Retinal pigment epithelial cell (primary cell): ENCODE data around the gene NCKAP5.

Experiments
- DNase-seq: peaks from one replicate; pipeline ENCODE4 v3.0.0-alpha.2; 2010; ENCODE audit warnings: low read depth
- H3K4me3 ChIP-seq: 2 replicates; pipeline ENCODE4 v1.5.1; 2011; ENCODE audit warnings: mild to moderate bottlenecking, low read length, control low read depth, moderate library complexity
- TF ChIP-seq, protein P1 (sequence below): conservative IDR thresholded peaks from 2 replicates; pipeline ENCODE4 v1.5.1; 2011; ENCODE audit warnings: low read depth, low read length, control low read depth, inconsistent platforms

Gene NCKAP5

DNA sequence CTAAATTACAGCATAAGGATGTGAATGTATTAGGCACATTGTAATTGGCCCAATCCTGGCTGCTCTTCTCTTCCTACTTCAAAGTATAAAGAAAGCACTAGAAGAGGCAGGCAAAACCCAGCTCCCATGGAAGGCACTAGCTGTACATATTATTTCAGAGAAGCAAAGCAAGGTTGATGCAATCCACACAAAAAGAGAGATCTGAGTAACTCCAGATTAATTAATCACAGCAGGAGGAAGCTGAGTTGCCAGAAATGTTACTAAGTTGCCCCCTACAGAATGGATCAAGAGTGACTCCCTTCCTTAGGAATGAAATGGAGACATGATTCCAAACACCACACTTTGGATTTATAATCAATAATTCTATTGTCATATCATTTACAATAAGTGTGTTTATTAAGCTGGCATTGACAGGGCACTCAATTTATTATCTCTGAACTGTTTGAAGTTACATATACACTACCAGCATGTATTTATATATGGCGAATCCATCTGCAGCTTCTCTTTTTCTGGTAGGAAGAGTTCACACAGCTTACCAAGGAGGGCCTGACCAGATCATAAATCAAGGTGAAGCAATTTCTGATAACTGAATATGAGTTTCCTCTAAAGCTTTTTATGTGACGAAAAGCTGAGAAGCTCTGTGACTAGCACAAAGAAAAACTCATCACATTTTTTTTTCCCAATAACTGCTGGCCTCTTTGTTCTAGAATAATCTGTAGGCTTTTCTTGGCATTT is 505.2 kb downstream of the NCKAP5 start:
- H3K4me3 ChIP-seq, result no peak overlapping the region
- DNase-seq, result no peak
- TF ChIP-seq, protein P1, sequence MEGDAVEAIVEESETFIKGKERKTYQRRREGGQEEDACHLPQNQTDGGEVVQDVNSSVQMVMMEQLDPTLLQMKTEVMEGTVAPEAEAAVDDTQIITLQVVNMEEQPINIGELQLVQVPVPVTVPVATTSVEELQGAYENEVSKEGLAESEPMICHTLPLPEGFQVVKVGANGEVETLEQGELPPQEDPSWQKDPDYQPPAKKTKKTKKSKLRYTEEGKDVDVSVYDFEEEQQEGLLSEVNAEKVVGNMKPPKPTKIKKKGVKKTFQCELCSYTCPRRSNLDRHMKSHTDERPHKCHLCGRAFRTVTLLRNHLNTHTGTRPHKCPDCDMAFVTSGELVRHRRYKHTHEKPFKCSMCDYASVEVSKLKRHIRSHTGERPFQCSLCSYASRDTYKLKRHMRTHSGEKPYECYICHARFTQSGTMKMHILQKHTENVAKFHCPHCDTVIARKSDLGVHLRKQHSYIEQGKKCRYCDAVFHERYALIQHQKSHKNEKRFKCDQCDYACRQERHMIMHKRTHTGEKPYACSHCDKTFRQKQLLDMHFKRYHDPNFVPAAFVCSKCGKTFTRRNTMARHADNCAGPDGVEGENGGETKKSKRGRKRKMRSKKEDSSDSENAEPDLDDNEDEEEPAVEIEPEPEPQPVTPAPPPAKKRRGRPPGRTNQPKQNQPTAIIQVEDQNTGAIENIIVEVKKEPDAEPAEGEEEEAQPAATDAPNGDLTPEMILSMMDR, result no peak

DNA sequence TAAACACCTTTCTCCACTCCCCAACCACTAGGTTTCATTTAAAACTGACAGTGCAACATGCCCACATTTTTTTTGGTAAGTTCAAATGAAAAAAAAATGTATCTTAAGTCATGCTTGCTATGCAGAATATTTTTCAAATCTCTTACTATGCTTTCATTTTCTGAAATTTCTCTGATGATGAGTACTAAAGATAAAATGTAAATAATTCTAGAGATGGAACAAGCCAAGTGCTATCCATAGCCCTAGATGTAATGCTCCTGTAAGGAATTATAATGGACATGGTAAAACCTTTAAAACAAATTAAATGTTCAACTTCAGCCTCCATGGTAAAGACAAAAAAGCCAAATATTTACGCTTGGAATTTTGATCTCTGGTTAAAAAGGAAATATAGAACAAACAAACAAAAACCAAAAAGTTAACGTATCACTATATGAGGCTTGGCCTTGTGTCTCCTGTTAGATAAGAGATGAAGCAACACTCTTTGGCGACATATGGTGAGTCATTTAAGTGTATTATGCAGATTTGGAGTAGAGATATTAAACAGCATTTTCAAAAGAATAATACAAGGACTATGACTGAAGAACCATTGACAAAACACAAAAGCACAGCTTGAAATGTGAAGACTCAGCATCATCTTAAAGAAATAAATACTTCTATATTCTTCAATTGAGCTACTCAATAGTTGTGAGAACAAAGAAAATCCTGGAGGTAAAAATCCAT is 506.2 kb downstream of the NCKAP5 start:
- H3K4me3 ChIP-seq, result no peak overlapping the region
- no peak for DNase-seq
- TF ChIP-seq, protein P1, result no peak

DNA sequence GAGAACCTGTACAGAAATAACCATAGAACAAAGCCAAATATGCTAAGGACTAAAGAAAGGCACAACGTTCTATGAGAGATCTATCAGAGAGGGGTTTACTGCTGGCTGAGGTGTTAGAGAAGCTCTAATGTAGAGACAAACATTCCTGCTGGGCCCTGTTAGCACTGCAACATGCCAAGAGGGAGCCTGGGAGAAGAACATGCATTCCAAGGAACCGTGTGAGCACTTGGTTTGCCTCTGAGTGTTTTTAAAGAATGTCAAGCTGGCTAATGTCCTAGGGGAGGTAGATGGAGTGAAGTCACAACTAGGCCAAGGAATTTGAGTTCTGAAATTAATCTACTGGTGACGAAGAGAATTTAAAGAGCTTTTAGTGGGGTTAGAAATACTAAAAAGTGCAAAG is 514.0 kb downstream of the NCKAP5 start:
- DNase-seq, result peak; percentile 88
- H3K4me3 ChIP-seq, result no peak overlapping the region
- TF ChIP-seq, protein P1, result no peak

DNA sequence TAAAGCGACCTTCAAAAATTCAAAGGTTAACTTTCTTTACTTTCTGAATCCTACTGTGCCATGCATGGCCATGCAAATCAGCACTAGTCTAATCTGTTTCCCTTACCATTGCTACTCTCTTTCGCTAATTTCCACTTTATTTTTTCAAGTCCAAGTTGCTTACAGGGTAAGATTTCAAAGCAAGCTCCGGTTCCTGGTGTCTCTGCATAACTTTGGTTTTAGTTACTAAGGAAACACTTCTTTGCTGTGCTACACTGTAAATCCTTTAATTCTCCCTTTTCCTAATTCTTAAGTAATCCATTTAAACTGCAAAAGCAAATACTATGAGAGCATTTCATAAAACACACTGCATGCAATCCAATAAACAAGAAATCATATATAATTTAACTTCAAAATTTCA is 514.7 kb downstream of the NCKAP5 start:
- TF ChIP-seq, protein P1, result no peak
- H3K4me3 ChIP-seq, result no peak overlapping the region
- peak; percentile 91 for DNase-seq

DNA sequence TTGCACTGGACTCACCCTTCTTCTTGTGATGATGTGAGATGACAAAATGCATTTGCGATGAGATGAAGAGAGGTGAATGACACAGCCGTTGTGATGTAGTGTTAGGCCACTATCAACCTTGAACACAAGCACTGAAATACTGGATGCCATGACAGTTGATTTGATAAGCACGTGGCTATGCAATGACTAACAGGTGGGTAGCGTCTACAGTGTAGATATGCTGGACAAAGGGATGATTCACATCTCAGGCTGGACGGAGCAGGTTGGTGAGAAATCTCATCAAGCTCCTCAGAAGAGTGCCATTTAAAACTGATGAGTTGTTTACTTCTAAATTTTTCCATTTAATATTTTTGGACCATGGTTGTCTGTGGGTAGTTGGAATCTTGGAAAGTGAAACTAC is 522.5 kb downstream of the NCKAP5 start:
- no peak overlapping the region for H3K4me3 ChIP-seq
- DNase-seq, result no peak
- TF ChIP-seq, protein P1, result no peak

DNA sequence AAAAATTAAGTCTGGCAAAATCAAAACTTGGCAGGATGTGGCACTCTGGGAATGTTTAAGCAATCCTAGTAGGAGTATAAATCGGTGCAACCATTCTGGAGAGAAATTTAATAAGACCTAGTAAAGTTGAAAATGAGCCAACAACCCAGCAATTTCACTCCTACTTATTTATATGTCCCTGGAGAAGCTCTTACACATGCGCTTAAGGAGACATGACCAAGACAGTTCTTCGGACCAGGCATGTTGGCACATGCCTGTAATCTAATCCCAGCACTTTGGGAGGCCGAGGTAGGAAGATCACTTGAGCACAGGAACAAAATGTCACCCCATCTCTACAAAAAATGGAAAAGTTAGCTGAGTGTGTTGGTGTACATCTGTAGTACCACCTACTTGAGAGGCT is 523.7 kb downstream of the NCKAP5 start:
- H3K4me3 ChIP-seq, result no peak overlapping the region
- TF ChIP-seq, protein P1, result no peak
- DNase-seq, result no peak

DNA sequence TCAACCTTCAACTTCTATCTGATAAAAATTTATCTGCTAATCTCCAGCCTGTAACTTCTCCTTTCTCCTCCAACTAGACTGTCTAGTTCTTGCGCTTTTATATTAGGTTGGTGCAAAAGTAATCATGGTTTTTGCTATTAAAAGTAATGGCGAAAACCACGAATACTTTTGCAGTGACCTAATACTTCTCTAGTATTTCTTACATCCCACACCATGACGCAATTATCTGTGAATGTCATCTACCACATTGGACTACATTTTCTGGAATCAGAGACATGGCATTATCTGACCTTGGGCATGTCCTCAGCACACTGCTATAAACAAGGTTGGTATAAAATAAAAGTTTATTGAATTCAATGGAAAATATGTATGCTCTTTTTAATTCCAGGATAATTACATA is 528.1 kb downstream of the NCKAP5 start:
- TF ChIP-seq, protein P1, result no peak
- no peak for DNase-seq
- H3K4me3 ChIP-seq, result no peak overlapping the region
